PC-3 (cell line): ENCODE results near the gene PID1. TPM values are rescaled to one million over a fixed set of nuclear protein-coding genes. Genes with fewer than 3 reads are reported as not detected.

Experiments
- ATAC-seq: fragments of 200-7000 bp; cut with Tn5 transposase; 2 replicates; pipeline ENCODE4 v1.9.1; 2020; ENCODE audit warnings: mild to moderate bottlenecking, moderate library complexity
- BruUV-seq: library from RNA; stranded (reverse); fragments of 400-500 nt; replicated peaks from 2 replicates; lab custom pipeline; 2021; lab: Mats Ljungman, UMichigan
- CTCF ChIA-PET: fragments of 300-600 bp; sonication (Branson Sonifier 250); formaldehyde crosslinking; loops from one replicate; lab custom pipeline; 2022; ENCODE audit warnings: antibody characterized with exemption; lab: Charles Lee
- POLR2A ChIA-PET: fragments of 300-600 bp; sonication (Branson Sonifier 250); formaldehyde crosslinking; loops from one replicate; lab custom pipeline; 2022; ENCODE audit warnings: antibody characterized with exemption; ENCODE audit not compliant: unreplicated experiment; lab: Charles Lee
- DNase-seq: peaks from one replicate; pipeline ENCODE4 v3.0.0-alpha.2; 2015
- H2AFZ ChIP-seq: fragments of 300-600 bp; sonication (generic); 2 replicates; pipeline ENCODE4 v1.6.0; 2016; ENCODE audit warnings: antibody characterized with exemption, low read length
- H3F3A ChIP-seq: fragments of 300-600 bp; sonication (generic); one replicate; pipeline ENCODE4 v1.6.0; 2017; ENCODE audit warnings: antibody characterized with exemption, low read length, control low read depth, mild to moderate bottlenecking; ENCODE audit not compliant: unreplicated experiment
- H3K27ac ChIP-seq: fragments of 300-600 bp; sonication (generic); 2 replicates; pipeline ENCODE4 v1.5.1; 2016; ENCODE audit warnings: mild to moderate bottlenecking, low read length
- H3K27me3 ChIP-seq: fragments of 300-600 bp; sonication (generic); 2 replicates; pipeline ENCODE4 v1.6.1; 2016; ENCODE audit warnings: low read length, mixed read lengths
- H3K36me3 ChIP-seq: fragments of 300-600 bp; sonication (generic); 2 replicates; pipeline ENCODE4 v1.6.1; 2016; ENCODE audit warnings: low read depth, mixed run types, low read length, mixed read lengths
- H3K4me1 ChIP-seq: fragments of 300-600 bp; sonication (generic); 2 replicates; pipeline ENCODE4 v1.5.1; 2016; ENCODE audit warnings: low read length; ENCODE audit not compliant: insufficient read depth
- H3K4me2 ChIP-seq: fragments of 300-600 bp; sonication (generic); 2 replicates; pipeline ENCODE4 v1.6.0; 2016; ENCODE audit warnings: low read length
- H3K4me3 ChIP-seq: fragments of 300-600 bp; sonication (generic); 2 replicates; pipeline ENCODE4 v1.5.1; 2016; ENCODE audit warnings: mild to moderate bottlenecking, low read length, mixed read lengths
- H3K79me2 ChIP-seq: fragments of 300-600 bp; sonication (generic); 2 replicates; pipeline ENCODE4 v1.6.1; 2017; ENCODE audit warnings: low read length, mixed read lengths
- H3K9ac ChIP-seq: fragments of 300-600 bp; sonication (generic); 2 replicates; pipeline ENCODE4 v1.6.0; 2016; ENCODE audit warnings: mild to moderate bottlenecking, low read length
- H3K9me2 ChIP-seq: fragments of 300-600 bp; sonication (generic); replicated peaks from 2 replicates; pipeline ENCODE4 v1.6.1; 2016; ENCODE audit warnings: mixed run types, low read length, mixed read lengths
- H3K9me3 ChIP-seq: fragments of 300-600 bp; sonication (generic); 2 replicates; pipeline ENCODE4 v1.6.1; 2016; ENCODE audit warnings: low read length, mixed read lengths
- H4K20me1 ChIP-seq: fragments of 300-600 bp; sonication (generic); 2 replicates; pipeline ENCODE4 v1.6.1; 2016; ENCODE audit warnings: low read length, mixed read lengths
- EZH2 ChIP-seq: fragments of 300-600 bp; sonication (generic); IDR thresholded peaks from one replicate; pipeline ENCODE4 v1.6.1; 2017; ENCODE audit warnings: antibody characterized with exemption, mild to moderate bottlenecking, low read length; ENCODE audit not compliant: unreplicated experiment
- EZH2phosphoT487 ChIP-seq: fragments of 300-600 bp; sonication (generic); IDR thresholded peaks from 2 replicates; pipeline ENCODE4 v1.6.1; 2018; ENCODE audit warnings: mild to moderate bottlenecking, antibody characterized with exemption, low read length, borderline replicate concordance
- intact Hi-C: fragments of 100-400 bp; cut with micrococcal nuclease; formaldehyde crosslinking; loops from 2 replicates; pipeline ENCODE4 v1.9.0; 2023
- total RNA-seq: library from RNA; depleted of rRNA; stranded (reverse); fragments of >200 nt; gene quantifications from 2 replicates; pipeline ENCODE4 v1.2.3, GENCODE V29; 2014
- TF ChIP-seq, protein P1 (sequence below): fragments of 300-600 bp; sonication (generic); conservative IDR thresholded peaks from 2 replicates; pipeline ENCODE4 v1.5.1; 2017; ENCODE audit warnings: antibody characterized with exemption, low read depth, mild to moderate bottlenecking, low read length

PID1 gene
- total RNA-seq, 1 experiment from 2014 or later, result 0.84 TPM

DNA sequence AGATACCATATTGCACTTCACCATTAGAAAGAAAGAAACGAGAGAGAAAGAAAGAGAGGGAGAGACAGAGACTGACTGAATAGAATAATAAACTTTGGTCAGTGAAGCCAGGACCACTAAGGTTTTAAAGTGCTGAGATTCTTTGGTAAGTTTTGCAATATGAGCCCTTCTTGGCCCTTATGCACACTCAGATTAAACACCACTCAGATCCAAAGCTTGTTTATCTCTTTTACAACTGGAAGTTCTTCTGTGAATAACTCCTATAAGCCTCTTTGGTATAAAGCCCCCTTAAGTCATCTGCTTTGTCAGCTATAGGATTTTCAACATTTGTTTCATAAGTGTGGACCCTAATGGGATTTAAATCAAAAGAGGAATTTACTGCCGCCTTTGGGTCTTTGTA lies 40.8 kb downstream of the PID1 start:
- H3K36me3 ChIP-seq, result no peaks in the 10 kb centered on the region
- H3K27me3 ChIP-seq, result peaks cover 4% of the 10 kb centered on the region; the same call in 1 of the 2 replicates
- ChIA-PET POLR2A (no interaction called here), CTCF (no interaction called here)
- ATAC-seq (no peak), DNase-seq (no peak)
- BruUV-seq, result no TSS peak
- no peaks in the 10 kb centered on the region for H3K9me3 ChIP-seq
- no peaks in the 10 kb centered on the region for H4K20me1 ChIP-seq
- H3K4me1 ChIP-seq, result no peaks in the 10 kb centered on the region
- H3F3A ChIP-seq, result no peaks in the 10 kb centered on the region
- no peak for TF ChIP-seq EZH2
- TF ChIP-seq EZH2phosphoT487, result no peak
- TF ChIP-seq, protein P1, sequence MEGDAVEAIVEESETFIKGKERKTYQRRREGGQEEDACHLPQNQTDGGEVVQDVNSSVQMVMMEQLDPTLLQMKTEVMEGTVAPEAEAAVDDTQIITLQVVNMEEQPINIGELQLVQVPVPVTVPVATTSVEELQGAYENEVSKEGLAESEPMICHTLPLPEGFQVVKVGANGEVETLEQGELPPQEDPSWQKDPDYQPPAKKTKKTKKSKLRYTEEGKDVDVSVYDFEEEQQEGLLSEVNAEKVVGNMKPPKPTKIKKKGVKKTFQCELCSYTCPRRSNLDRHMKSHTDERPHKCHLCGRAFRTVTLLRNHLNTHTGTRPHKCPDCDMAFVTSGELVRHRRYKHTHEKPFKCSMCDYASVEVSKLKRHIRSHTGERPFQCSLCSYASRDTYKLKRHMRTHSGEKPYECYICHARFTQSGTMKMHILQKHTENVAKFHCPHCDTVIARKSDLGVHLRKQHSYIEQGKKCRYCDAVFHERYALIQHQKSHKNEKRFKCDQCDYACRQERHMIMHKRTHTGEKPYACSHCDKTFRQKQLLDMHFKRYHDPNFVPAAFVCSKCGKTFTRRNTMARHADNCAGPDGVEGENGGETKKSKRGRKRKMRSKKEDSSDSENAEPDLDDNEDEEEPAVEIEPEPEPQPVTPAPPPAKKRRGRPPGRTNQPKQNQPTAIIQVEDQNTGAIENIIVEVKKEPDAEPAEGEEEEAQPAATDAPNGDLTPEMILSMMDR, result no peak
- H3K9ac ChIP-seq, result no peak overlapping the region
- H3K79me2 ChIP-seq, result no peaks in the 10 kb centered on the region
- no peak overlapping the region for H3K4me3 ChIP-seq
- no peak overlapping the region for H2AFZ ChIP-seq
- no peaks in the 10 kb centered on the region for H3K9me2 ChIP-seq
- no peak overlapping the region for H3K27ac ChIP-seq
- intact Hi-C loops, result no loop called here
- no peak overlapping the region for H3K4me2 ChIP-seq

DNA sequence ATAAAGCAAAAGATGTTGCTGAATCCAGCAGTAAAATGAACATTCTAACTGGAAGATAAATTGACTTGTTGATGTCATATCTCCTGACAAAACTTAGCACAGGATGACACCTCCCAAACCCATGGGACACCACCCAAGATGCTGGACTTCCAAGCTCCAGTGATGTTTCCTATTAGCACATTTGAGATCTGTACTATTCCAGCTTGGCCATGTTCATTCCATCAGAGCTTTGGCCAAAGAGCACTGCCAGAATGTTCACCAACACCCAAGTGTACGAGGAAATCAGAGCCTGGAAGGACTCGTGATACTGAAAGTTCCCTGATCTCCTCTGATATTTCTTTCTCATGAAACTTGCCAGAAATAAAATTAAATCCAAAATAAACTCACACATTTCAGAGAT lies 44.7 kb downstream of the PID1 start:
- BruUV-seq, result no TSS peak
- intact Hi-C loops, result no loop called here
- ATAC-seq (no peak), DNase-seq (no peak)
- CTCF ChIA-PET, result no interaction called here
- TF ChIP-seq, protein P1, result no peak
- no peak for TF ChIP-seq EZH2
- no peak for TF ChIP-seq EZH2phosphoT487
- H3K9me3 ChIP-seq, result no peaks in the 10 kb centered on the region
- H3K79me2 ChIP-seq, result no peaks in the 10 kb centered on the region
- no peak overlapping the region for H3K4me2 ChIP-seq
- H3K27ac ChIP-seq, result no peak overlapping the region
- H3K4me1 ChIP-seq, result no peaks in the 10 kb centered on the region
- H3K9me2 ChIP-seq, result no peaks in the 10 kb centered on the region
- POLR2A ChIA-PET, result no interaction called here
- no peak overlapping the region for H2AFZ ChIP-seq
- H3K4me3 ChIP-seq, result no peak overlapping the region
- no peaks in the 10 kb centered on the region for H3F3A ChIP-seq
- H3K36me3 ChIP-seq, result no peaks in the 10 kb centered on the region
- H3K9ac ChIP-seq, result no peak overlapping the region
- H4K20me1 ChIP-seq, result no peaks in the 10 kb centered on the region
- peaks cover 20% of the 10 kb centered on the region; the same call in 1 of the 2 replicates for H3K27me3 ChIP-seq

DNA sequence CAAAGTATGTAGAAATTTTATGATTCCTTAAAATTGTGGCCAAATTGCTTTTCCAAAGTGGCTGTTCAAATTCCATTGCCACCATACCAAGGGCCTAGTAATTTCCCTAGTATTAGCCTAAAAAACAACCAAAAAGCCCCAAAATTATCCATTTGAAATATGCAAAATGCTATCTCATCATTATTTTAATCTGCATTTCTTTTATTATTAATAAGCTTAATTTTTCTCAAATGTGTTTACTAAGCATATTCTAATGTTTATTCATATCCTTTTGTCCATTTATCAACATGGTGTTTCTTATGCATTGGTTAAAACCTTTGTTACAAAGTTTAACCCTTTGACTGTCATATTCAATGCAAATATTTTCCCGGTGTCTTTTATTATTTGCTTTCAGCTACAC lies 48.0 kb downstream of the PID1 start:
- DNase-seq (no peak), ATAC-seq (no peak)
- ChIA-PET POLR2A (no interaction called here), CTCF (no interaction called here)
- H4K20me1 ChIP-seq, result no peaks in the 10 kb centered on the region
- H3K4me2 ChIP-seq, result no peak overlapping the region
- no peaks in the 10 kb centered on the region for H3K9me3 ChIP-seq
- H3K79me2 ChIP-seq, result no peaks in the 10 kb centered on the region
- no peaks in the 10 kb centered on the region for H3K9me2 ChIP-seq
- BruUV-seq, result no TSS peak
- H3K9ac ChIP-seq, result no peak overlapping the region
- no peaks in the 10 kb centered on the region for H3F3A ChIP-seq
- no peak overlapping the region for H2AFZ ChIP-seq
- TF ChIP-seq EZH2phosphoT487, result no peak
- TF ChIP-seq, protein P1, result no peak
- no peak for TF ChIP-seq EZH2
- H3K27ac ChIP-seq, result no peak overlapping the region
- no peak overlapping the region for H3K4me3 ChIP-seq
- no peaks in the 10 kb centered on the region for H3K36me3 ChIP-seq
- no peaks in the 10 kb centered on the region for H3K4me1 ChIP-seq
- intact Hi-C loops, result no loop called here
- H3K27me3 ChIP-seq, result peaks cover 16% of the 10 kb centered on the region; the same call in 1 of the 2 replicates
